Smooth muscle cell (in vitro differentiated cells): ENCODE data around the gene UBE2G2. TPM values are rescaled to one million over a fixed set of nuclear protein-coding genes. Genes with fewer than 3 reads are reported as not detected.

ENCODE experiments used
- DNase-seq: peaks from one replicate; lab custom pipeline; 2025; ENCODE audit not compliant: unreplicated experiment; lab: John Stamatoyannopoulos, UW
- H2AFZ ChIP-seq: fragments of 200-600 bp; sonication (generic); 2 replicates; pipeline ENCODE4 v1.6.0; 2016; ENCODE audit warnings: antibody characterized with exemption, low read depth, mild to moderate bottlenecking
- H3F3A ChIP-seq: fragments of 200-600 bp; sonication (generic); 2 replicates; pipeline ENCODE4 v1.6.0; 2017; ENCODE audit warnings: antibody characterized with exemption, low read depth
- H3K27ac ChIP-seq: fragments of 200-600 bp; sonication (generic); 2 replicates; pipeline ENCODE4 v1.5.1; 2016; ENCODE audit warnings: low read depth, mild to moderate bottlenecking
- H3K27me3 ChIP-seq: fragments of 200-600 bp; sonication (generic); 2 replicates; pipeline ENCODE4 v1.6.1; 2016; ENCODE audit warnings: low read depth, mild to moderate bottlenecking
- H3K36me3 ChIP-seq: fragments of 200-600 bp; sonication (generic); 2 replicates; pipeline ENCODE4 v1.5.1; 2016; ENCODE audit warnings: low read depth
- H3K4me1 ChIP-seq: fragments of 200-600 bp; sonication (generic); 2 replicates; pipeline ENCODE4 v1.5.1; 2016; ENCODE audit warnings: low read depth
- H3K4me2 ChIP-seq: fragments of 200-600 bp; sonication (generic); 2 replicates; pipeline ENCODE4 v1.6.0; 2016; ENCODE audit warnings: mild to moderate bottlenecking
- H3K4me3 ChIP-seq: fragments of 200-600 bp; sonication (generic); 2 replicates; pipeline ENCODE4 v1.5.1; 2016; ENCODE audit warnings: mild to moderate bottlenecking
- H3K79me2 ChIP-seq: fragments of 200-600 bp; sonication (generic); 2 replicates; pipeline ENCODE4 v1.6.0; 2016; ENCODE audit warnings: low read depth, mild to moderate bottlenecking
- H3K9ac ChIP-seq: fragments of 200-600 bp; sonication (generic); 2 replicates; pipeline ENCODE4 v1.6.0; 2016; ENCODE audit warnings: low read depth
- H3K9me3 ChIP-seq: fragments of 200-600 bp; sonication (generic); replicated peaks from 2 replicates; pipeline ENCODE4 v1.5.1; 2016; ENCODE audit warnings: low read depth
- H4K20me1 ChIP-seq: fragments of 200-600 bp; sonication (generic); 2 replicates; pipeline ENCODE4 v1.6.0; 2016; ENCODE audit warnings: low read depth
- CTCF ChIP-seq: fragments of 200-600 bp; sonication (generic); IDR thresholded peaks from 2 replicates; pipeline ENCODE4 v1.5.1; 2017; ENCODE audit warnings: borderline replicate concordance, mild to moderate bottlenecking, antibody characterized with exemption; ENCODE audit not compliant: insufficient read depth, poor library complexity, severe bottlenecking
- WGBS: methylation state at CpG from one replicate; pipeline ENCODE4 v1.1.7; 2016; ENCODE audit warnings: low lambda C conversion rate; 5-methylcytosine and 5-hydroxymethylcytosine counted together
- polyA plus RNA-seq: library from polyadenylated mRNA; unstranded; fragments of >200 nt; fragmentation: Nextera tagmentation; extraction: Ambion mirVana; gene quantifications from 2 replicates; pipeline ENCODE4 v1.2.1, GENCODE V29; 2016
- total RNA-seq: library from RNA; depleted of rRNA; stranded (reverse); fragments of >200 nt; gene quantifications from 2 replicates; pipeline ENCODE4 v1.2.3, GENCODE V29; 2014

UBE2G2 gene
- total and polyA plus RNA-seq, 2 experiments from 2014 or later, result 33.1 to 34.1 TPM

- DNase-seq, result no peak
These were observed 38.6 kb downstream of the UBE2G2 start for GRCh38 chr21:44763050-44763378.

GRCh38 chr21:44762221-44763049 lies 39.2 kb downstream of the UBE2G2 start:
- Histone ChIP-seq H3K27me3 (no peaks in the 10 kb centered on the region), H3K79me2 (no peaks in the 10 kb centered on the region), H3K36me3 (no peaks in the 10 kb centered on the region), H4K20me1 (no peaks in the 10 kb centered on the region), H3F3A (no peaks in the 10 kb centered on the region), H2AFZ (no peak overlapping the region), H3K4me3 (no peak overlapping the region), H3K9ac (no peak overlapping the region), H3K4me2 (no peak overlapping the region), H3K27ac (no peak overlapping the region), H3K4me1 (no peaks in the 10 kb centered on the region), H3K9me3 (no peaks in the 10 kb centered on the region)
- WGBS, result 91% methylated on average over 24 of the region's 24 CpGs
- TF ChIP-seq CTCF, result no peak
- DNase-seq, result no peak

More at GRCh38 chr21:44763050-44763378, 38.6 kb downstream of the UBE2G2 start:
- H3K9ac ChIP-seq, result no peak overlapping the region
- H3K27me3 ChIP-seq, result no peaks in the 10 kb centered on the region
- no peaks in the 10 kb centered on the region for H4K20me1 ChIP-seq
- no peak for TF ChIP-seq CTCF
- H3K9me3 ChIP-seq, result no peaks in the 10 kb centered on the region
- H3K4me1 ChIP-seq, result no peaks in the 10 kb centered on the region
- no peaks in the 10 kb centered on the region for H3F3A ChIP-seq
- no peaks in the 10 kb centered on the region for H3K36me3 ChIP-seq
- 95% methylated on average over 8 of the region's 8 CpGs for WGBS
- no peak overlapping the region for H3K4me2 ChIP-seq
- no peaks in the 10 kb centered on the region for H3K79me2 ChIP-seq
- H2AFZ ChIP-seq, result no peak overlapping the region
- no peak overlapping the region for H3K27ac ChIP-seq
- no peak overlapping the region for H3K4me3 ChIP-seq

GRCh38 chr21:44761747-44762208 lies 39.8 kb downstream of the UBE2G2 start:
- H3K9me3 ChIP-seq, result no peaks in the 10 kb centered on the region
- no peak overlapping the region for H2AFZ ChIP-seq
- no peak overlapping the region for H3K27ac ChIP-seq
- no peaks in the 10 kb centered on the region for H3K27me3 ChIP-seq
- H3K4me2 ChIP-seq, result no peak overlapping the region
- H3F3A ChIP-seq, result no peaks in the 10 kb centered on the region
- no peak for DNase-seq
- no peaks in the 10 kb centered on the region for H3K4me1 ChIP-seq
- TF ChIP-seq CTCF, result no peak
- 90% methylated on average over 11 of the region's 14 CpGs for WGBS
- H3K79me2 ChIP-seq, result no peaks in the 10 kb centered on the region
- H3K36me3 ChIP-seq, result no peaks in the 10 kb centered on the region
- H3K9ac ChIP-seq, result no peak overlapping the region
- H3K4me3 ChIP-seq, result no peak overlapping the region
- no peaks in the 10 kb centered on the region for H4K20me1 ChIP-seq
